HG03139 (cell line): ENCODE measurements around the gene PDE4A.
"Not testable (repeated sequence)": the region's sequence is repeated elsewhere in the genome, so short reads cannot be mapped to it uniquely, and the experiment has no call there.

Source experiments
- ATAC-seq: cut with Tn5 transposase; IDR thresholded peaks from one replicate; pipeline ENCODE4 v1.9.1; 2021; ENCODE audit not compliant: unreplicated experiment

The PDE4A gene

DNA sequence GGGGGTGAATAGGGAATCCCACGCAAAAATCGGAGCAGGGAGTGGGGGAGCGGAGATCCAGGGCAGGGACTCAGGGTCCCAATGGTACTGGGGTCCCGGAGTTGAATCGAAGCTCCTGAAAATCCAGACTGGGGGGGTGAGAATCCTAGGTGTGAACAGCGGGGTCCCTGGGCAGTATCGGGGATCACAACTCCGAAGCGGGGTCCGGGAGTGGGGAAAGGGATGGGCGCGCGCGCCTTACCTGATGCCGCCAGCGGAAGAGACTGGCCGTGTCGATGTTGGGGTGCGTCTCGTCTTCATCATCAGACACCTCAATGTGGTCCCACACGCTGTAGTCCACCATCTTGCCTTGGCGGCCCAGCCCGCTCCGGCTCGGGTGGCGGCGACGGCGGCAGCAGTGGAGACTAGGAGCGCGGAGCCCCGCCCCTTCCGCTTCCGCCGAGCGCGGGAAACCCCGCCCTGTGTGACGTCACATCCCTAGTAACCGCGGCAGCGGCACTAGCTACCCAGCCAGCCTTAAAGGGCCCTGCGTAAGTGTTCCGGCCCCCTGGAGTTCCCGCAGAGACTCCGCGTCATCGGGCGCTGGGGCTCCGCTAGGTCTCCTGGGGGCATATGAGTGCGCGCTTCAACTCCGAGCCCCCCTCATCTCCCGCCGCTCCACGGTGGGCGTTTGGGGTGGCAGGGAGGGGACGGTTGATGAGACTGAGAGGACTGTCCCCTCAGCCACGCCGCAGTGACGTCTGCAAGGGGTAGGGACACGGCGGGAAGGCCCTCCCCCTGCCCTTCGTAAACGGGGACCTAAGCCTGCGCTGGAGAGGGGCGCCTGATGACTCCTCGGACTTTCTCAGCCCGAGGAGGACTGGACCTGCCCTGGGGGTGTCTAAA, 17.0 kb upstream of the PDE4A start, which contains the start of gene CDC37:
CDC37 (minus strand) TSS at position 406 of the 885 bp plus-strand sequence; CDS start at position 343, 63 bp downstream.
- ATAC-seq, result peak; percentile 78

DNA sequence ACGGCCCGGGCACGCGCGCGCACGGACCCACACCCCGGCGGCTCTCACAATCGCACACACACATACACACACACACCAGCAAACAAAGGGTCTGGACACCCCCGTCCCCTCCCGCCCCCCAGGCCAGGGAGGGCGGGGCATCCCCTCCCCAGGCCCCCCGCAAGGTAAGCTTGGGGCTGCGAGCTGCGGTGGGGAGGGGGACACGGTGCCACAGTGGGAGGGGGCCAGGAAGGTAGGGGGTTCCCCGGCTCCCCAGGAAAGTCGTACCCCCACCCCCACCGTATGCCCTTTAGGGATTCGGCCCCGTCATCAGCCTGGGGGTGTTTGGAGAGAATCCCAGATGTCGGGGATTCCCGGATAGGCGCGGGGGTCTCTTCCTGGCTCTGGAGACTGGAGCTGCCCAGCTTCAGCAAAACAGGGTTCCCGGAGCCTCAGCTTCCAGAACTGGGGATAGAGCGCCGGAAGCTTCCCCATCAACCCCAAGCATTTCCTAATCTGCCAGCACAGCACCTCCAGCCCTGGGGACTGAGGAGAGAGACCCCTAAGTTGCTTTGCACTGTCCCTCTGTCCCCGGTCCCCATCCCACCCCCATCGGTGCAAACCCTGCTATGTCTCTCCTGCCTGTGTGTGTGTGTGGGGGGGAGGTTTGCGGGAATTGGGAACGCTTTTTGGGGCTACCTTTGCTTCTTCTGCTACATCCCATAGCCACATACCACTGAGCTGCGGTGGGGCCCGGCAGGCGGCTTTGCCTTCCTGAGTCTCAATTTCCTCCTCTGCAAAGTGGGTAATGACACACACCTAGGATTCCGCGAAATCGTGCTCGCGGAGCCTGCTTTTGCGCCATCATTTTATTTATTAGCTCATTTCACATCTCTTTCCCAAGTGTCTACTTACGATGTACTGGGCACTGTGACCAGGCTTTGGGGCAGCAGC, 15.2 kb upstream of the PDE4A start:
- ATAC-seq, result no peak

DNA sequence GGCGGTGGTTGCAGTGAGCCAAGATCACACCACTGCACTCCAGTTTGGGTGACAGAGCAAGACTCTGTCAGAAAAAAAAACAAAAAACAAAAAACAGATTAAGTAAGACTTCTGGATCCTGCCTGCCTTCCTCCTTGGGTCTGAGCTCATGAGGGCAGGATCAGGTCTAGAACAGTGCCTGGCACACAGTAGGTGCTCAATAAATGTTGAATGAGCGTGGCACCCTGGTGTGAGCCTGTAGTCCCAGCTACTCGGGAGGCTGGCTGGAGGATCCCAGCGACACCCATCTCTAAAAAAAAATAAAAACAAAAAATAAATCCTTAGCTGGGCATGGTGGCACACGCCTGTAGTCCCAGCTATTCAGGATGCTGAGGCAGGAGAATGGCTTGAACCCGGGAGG, 14.1 kb upstream of the PDE4A start:
- ATAC-seq, result no peak

DNA sequence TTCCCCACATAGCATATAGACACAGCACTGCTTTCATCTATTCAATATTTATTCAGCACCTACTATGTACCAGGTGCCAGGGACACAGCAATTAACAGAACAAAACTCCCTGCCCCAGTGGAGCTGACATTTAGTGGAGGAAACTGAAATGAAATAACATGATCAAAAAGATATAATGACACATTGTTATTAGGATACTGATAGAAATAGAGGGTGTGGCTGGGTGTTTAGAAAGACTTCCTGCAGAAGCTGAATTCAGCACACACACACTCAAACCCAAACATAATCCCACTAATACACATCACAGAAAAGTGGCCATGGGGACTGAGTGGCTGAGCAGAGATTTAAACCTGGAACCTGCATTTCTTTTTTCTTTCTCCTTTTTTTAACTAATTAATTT, 13.2 kb upstream of the PDE4A start:
- no peak for ATAC-seq

DNA sequence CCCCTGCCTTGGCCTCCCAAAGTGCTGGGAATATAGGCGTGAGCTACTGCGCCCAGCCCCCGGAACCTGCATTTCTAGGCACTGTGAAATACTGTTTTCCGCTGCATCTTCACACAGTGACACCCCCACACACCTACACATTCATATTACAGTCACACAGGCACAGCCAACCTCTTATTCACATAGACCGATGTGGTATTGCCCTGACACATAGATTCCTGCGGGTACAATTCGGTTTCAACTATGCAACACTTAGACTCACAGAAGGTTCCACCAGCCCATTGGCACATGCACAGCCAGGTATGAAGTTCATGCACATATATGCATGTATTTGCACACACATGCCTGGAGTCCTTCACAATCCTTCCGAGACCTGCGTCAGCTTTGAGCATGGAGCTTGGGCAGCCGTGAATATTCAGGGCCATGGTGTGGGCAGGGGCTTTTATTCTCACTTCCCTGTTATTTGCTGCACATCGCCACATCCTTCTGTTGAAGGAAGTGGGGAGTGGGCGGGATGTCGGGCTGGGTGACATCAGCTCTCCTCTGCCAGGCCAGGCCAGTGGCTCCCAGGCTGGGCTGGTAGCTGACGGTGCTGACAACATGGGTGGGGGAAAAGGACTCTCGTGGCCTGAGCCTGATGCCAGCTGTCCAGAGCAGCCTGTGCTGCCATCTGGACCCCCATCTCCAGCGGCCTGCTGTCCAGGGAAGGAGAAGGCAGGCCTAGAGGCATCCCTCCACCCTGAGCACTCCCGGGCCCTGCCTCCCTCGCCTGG, 11.6 kb upstream of the PDE4A start:
- ATAC-seq, result no peak

DNA sequence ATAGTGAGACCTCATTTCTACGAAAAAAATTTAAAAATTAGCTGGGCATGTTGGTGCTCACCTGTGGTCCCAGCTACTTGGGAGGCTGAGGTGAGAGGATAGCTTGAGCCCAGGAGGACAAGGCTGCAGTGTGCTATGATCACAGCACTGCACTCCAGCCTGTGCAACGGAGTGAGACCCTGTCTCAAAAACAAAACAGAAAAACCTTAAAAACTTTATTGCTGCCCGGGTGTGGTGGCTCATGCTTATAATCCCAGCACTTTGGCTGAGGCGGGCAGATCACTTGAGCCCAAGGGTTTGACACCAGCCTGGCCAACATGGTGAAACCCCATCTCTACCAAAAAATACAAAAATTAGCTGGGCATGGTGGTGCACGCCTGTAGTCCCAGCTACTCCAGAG, 9.1 kb upstream of the PDE4A start:
- not testable (repeated sequence) for ATAC-seq

DNA sequence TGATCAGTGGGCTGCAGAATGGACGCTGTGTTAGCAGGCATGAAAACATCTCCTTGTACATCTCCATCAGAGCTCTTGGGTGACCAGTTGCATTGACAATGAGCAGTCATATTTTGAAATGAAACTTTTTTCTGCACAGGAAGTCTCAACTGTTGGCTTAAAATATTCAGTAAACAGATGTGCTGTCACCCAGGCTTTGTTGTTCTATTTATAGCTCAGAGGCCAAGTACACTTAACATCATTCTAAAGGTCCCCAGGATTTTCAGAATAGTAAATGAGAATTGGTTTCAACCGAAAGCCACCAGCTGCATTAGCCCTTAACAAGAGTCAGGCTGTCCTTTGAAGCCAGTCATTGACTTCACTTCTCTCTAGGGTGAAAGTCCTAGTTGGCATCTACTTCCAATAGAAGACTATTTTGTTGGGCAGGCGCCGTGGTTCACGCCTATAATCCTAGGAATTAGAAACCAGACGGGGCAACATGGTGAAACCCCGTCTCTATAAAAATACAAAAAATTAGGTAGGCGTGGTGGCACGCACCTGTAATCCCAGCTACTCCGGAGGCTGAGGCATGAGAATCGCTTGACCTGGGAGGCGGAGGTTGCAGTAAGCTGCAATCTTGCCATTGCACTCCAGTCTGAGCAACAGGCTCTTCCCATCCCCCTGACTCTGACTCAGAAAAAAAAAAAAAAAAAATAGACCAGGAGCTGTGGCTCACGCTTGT, 7.9 kb upstream of the PDE4A start:
- peak; percentile 39 for ATAC-seq

DNA sequence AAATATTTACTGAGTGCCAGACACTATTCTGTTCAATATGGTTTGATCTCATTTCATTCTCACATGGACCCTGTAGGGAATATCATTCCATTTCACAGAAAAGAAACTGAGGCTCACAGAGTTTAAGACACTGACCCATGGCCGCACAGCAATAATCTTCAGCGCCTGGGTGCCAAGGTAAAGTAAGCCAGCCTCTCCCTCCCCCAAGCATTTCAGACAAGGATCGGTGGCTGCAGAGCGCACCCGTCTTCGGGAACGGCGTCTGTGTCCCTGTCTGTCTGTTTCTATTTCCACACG, 4.3 kb upstream of the PDE4A start:
- no peak for ATAC-seq

DNA sequence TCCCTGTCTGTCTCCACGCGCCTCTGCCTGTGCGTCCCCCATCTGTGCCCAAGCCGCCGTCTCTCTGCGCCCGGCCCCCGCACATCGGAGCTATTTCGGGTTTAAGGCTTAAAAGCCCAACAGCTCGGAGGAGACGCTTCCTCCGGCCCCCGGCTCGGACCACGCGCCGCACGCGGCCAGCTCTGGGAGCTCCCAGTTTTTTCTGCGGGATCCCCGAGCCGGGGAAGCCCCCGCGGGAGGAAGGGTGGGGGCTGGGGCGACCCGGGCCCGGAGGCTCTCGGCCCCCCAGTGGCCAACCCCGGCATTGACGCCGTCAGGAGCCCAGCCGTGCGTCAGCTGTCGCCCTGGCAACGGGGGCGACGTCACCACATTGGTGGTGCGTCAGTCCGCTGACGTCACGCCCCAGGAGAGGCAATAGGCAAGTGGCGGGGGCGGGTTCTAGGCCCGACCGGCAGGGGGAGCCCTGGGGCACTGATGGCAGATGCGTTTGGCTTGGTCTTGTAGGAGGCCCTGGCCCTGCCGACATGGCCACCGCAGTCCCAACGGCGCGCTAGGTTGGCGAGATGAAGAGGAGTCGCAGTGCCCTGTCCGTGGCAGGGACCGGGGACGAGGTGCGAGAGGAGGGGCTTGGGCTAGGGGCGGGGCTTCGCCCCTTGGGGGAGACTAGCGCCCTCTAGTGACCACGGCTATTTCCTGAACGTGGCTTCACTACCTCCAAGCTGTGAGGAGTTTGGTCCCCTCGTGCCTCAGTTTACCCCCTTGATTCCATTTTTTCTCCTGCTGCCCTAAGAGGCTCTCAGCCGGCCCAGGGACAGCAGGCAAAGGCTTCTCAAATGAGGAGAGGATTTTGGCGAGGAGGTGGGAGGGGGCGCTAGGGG, 3.7 kb upstream of the PDE4A start:
- peak; percentile 52 for ATAC-seq

DNA sequence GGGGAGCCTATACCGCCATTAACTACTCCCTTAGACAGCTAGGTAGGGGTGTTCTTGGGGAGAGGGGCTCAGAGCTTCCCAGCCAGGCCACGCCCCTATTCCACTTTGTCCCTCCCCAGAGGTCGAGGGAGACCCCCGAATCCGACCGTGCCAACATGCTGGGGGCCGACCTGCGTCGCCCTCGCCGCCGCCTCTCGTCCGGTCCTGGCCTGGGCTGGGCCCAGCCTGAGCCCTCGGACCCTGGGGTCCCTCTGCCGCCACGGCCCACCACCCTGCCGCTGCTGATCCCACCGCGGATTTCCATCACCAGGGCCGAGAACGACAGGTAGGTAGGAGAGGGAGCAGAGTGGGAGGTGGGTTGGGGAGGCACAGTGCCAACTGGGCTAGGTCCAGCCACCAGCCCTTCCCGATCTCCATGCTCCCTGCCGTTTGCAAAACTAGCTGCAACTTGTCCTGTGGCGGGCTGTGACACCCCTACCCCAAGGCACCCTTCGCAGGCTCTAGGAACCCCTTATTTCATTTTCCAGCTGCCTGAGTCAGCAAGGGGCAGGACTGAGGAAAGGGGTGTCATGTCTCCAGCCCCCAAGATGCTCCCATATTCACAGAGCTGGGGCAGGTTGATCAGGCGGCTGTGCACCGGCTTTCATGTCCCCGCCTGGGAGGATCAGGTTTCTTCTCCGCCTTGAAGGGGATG, 2.6 kb upstream of the PDE4A start:
- no peak for ATAC-seq

DNA sequence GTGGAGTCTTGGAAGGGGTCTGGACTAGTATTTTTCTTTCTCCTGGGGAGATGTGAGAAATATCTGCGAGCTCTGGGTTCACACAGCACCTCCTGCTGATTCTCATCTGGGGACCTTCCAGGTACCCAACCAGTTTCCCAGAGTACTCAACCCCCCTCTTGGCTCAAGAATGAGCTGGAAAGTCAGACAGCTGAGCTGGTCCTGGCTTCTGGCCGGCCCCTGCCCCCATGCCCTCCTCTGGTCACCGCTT, 2.2 kb upstream of the PDE4A start:
- ATAC-seq, result no peak

DNA sequence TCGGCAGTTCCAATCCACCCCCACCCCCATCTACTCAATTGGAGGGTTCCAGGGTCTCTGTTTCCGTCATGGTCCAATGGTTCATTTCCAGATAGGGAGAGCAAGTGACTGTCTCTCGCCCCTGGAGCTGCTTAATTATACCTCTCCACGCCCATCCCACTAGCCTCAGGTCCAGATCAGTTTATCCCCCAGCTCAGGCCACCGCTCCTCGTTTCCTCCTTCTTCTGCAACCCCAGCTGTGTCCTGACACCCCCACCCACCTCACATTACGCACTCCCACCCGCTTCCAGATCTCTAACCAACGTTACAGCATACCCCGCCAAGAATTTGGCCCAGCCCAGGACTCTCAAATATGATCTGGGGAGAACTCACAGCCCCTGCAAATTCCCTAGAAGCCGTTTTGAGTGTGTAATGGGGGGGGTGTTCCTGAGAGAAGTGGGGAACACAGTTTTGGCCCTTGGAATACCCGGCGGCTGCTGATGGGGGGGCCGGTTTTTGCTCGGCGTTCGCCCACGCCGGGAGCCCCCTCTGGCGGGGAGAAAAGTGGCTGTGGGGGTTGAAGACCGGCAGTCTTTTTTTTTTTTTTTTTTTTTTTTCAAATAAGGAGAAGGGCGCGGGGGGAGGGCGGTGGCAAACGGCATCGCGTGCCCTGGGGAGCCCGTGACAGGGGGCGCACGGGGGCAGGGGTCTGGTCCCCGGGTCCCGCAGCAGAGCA, 1.7 kb upstream of the PDE4A start:
- no peak for ATAC-seq

DNA sequence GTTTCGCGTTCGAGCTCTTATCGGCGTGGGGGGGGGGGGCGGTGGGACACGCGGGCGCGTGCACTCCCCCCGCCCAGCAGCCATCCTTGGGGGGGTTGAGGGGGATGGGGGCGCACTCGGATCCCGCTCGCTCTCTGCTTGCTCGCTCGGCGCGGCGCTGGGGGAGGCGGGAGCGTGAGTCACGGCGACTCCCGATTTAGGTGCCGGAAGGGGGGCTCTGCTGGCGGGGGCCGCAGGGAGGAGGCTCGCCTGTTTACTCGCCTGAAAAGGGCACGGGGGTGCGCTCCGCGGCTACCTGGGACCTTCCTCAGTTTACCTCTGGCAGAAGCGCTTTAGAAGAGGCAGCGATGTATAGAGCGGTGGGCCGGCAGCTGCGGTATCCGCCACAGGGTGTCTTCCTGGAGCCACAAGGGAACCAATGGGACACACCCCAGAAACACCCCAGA, 1.1 kb upstream of the PDE4A start:
- no peak for ATAC-seq

DNA sequence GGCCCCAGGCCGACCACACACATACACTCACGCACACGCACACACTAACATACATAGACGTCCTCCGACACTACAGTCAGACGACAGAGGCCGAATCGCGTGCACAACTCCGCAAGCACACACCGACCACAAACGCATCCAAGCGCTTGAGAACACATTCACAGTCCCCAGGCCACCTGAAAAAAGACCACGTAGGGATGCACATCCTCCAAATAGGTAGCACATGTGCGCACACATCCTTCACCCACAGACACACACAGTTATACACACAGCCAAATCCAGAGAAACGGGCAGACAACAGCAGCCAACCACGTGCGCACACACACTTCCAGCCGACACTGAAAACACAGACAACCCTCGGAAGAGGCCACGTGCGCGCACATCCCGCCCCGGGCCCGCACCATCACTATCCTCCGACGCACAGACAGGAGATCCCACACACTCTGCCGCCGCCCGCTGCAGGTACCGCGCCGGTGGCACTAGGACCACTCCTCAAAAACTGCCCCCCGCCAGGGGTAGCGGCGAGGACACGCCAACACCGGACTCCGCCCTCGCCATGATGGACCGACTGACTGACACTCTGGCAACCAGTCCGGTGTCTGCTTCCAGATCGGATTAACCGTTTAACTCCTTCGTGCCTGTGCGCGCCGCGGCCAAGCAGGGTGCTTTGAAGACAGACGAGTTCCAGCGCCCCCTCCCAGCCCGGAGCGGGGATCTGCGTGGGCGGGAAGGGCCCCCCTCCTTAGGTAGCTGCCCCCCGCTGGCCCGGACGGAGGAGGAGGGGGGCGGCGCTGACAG, 493 bp upstream of the PDE4A start:
- no peak for ATAC-seq

DNA sequence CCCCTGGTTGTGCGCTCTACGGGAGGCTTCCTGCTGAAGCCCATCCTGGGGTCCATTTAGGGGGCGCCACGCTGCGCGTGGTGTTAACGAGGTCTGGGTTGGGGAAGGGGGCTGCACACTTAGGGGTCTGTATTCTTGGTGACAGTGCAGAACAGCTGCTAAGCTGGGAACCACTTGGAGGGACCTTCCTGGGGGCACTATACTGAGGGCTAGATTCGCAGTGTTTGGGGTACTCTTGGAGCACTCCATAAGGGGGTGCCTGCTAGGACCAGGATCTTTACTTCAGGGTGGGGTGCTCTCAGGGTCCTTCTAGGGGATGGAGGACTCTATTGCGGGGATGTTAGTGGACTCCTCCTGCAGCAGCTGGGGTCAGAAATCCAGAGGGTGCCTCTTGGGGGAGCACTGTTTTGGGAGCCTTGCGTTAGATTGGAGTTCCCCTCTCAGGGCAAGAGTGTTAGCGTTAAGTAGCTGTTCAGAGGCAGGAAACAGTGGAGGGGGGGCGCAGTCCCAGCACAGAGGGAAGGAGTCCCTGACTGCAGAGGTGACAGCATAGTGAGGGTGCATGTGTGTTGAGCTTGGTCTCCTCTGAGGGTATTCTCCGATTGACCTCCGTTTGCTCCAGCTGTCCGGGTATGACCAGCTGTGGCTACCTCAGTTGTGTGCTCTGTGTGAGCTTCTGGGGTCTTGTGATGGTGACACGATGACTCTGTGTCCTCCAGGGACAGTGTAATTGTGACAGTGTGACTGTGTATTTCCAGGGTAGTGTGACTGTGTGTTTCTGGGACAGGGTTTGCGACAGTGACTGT, 1.1 kb downstream of the PDE4A start:
- ATAC-seq, result no peak

DNA sequence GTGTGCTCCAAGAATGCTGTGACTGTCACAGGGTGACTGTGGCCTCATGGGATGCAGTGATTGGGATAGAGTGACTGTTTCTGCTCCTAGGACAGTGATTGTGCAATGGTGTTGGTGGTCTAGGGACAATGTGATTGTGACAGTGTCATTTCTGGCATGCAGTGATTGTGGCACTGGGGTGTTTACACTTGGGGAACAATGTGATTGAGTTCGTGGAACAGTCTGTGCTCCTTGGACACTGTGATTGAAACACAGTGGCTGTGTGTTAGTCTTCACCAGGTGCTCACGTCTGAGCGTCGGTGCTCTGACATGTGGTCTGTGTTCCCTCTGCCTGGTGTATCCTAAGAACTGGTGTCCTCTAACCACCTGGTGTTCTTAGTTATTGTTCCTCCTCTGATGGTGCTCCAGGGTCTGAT, 1.7 kb downstream of the PDE4A start:
- ATAC-seq, result no peak

DNA sequence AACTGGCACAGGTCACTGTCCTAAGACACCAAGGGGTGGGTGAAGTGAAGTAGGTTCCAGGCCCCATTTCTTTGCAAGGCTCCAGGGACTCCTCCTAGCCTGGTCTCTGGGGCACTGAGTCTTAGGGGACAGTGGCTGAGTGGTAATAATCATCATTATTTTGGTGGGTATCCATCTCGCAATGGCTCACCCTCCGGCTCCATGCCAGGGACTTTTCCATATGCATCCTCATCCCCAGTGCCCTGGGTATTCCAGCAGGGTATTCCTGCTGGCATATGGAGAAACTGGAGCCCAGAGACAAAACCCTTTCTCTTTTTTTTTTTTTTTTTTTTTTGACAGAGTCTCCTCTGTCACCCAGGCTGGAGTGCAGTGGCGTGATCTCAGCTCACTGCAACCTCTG, 2.5 kb downstream of the PDE4A start:
- ATAC-seq, result no peak
